SK-N-SH (cell line): Measurements from ENCODE around the gene NCLN. TPM values are rescaled to one million over a fixed set of nuclear protein-coding genes. Genes with fewer than 3 reads are reported as not detected.

Experiments used
- CTCF ChIA-PET: fragments of 300-600, 350-600 bp; formaldehyde crosslinking; extraction: SDS; loops from one replicate; lab custom pipeline; 2021; lab: Yijun Ruan, JAX
- POLR2A ChIA-PET: fragments of 350-600 bp; sonication (Branson Sonifier 250); formaldehyde crosslinking; extraction: SDS; loops from one replicate; lab custom pipeline; 2020; ENCODE audit warnings: antibody characterized with exemption, inconsistent platforms; lab: Yijun Ruan, JAX
- DNase-seq: peaks from one replicate; pipeline ENCODE4 v3.0.0; 2012
- H2AFZ ChIP-seq: fragments of 200-600 bp; sonication (generic); 2 replicates; pipeline ENCODE4 v1.8.1; 2016; ENCODE audit warnings: antibody characterized with exemption, mild to moderate bottlenecking, low read depth
- H3F3A ChIP-seq: fragments of 200-600 bp; sonication (generic); replicated peaks from 2 replicates; pipeline ENCODE3; 2016; ENCODE audit warnings: antibody characterized with exemption, mild to moderate bottlenecking; ENCODE audit not compliant: insufficient read depth
- H3K27ac ChIP-seq, 2 experiments: fragments of 200-500 bp in 1 of 2; fragments of 200-600 bp in 1 of 2; sonication (Bioruptor generic) in 1 of 2; sonication (generic), shearing (Covaris generic) in 1 of 2; 2 replicates each; pipeline versions ENCODE4 v1.5.1 to v1.6.1; 2014 to 2016; ENCODE audit warnings: low read depth in 2 of 2, inconsistent platforms in 1 of 2, low read length in 1 of 2, mild to moderate bottlenecking in 1 of 2, mixed read lengths in 1 of 2
- H3K27me3 ChIP-seq: fragments of 200-600 bp; sonication (generic), shearing (Covaris generic); 2 replicates; pipeline ENCODE4 v1.6.1; 2016; ENCODE audit warnings: mixed run types; ENCODE audit not compliant: insufficient read depth
- H3K36me3 ChIP-seq, 2 experiments: fragments of 200-500 bp in 1 of 2; fragments of 200-600 bp in 1 of 2; sonication (Bioruptor generic) in 1 of 2; sonication (generic) in 1 of 2; replicated peaks in 1 of 2; 2 replicates each; pipeline versions ENCODE3 to v1.5.1; 2014 to 2016; ENCODE audit warnings: low read length in 1 of 2, mild to moderate bottlenecking in 1 of 2; ENCODE audit not compliant: insufficient read depth in 2 of 2, control insufficient read depth in 1 of 2
- H3K4me1 ChIP-seq, 2 experiments: fragments of 200-500 bp in 1 of 2; fragments of 200-600 bp in 1 of 2; sonication (Bioruptor generic) in 1 of 2; sonication (generic), shearing (Covaris generic) in 1 of 2; 2 replicates each; pipeline versions ENCODE4 v1.5.1 to v1.6.1; 2014 to 2016; ENCODE audit warnings: low read depth in 1 of 2, low read length in 1 of 2, mixed run types in 1 of 2; ENCODE audit not compliant: insufficient read depth in 2 of 2, control insufficient read depth in 1 of 2
- H3K4me2 ChIP-seq: fragments of 200-600 bp; sonication (generic), shearing (Covaris generic); 2 replicates; pipeline ENCODE4 v1.6.1; 2017; ENCODE audit warnings: mixed run types
- H3K4me3 ChIP-seq, 2 experiments: fragments of 200-500 bp in 1 of 2; fragments of 200-600 bp in 1 of 2; sonication (Bioruptor generic) in 1 of 2; sonication (generic), shearing (Covaris generic) in 1 of 2; 2 replicates each; pipeline versions ENCODE4 v1.5.1 to v1.8.1; 2014 to 2016; ENCODE audit warnings: low read depth in 2 of 2, inconsistent platforms in 1 of 2, low read length in 1 of 2, mild to moderate bottlenecking in 1 of 2, mixed read lengths in 1 of 2, moderate library complexity in 1 of 2
- H3K79me2 ChIP-seq: fragments of 200-600 bp; sonication (generic); 2 replicates; pipeline ENCODE4 v1.8.1; 2017; ENCODE audit warnings: mild to moderate bottlenecking; ENCODE audit not compliant: insufficient read depth
- H3K9ac ChIP-seq: fragments of 200-600 bp; sonication (generic); 2 replicates; pipeline ENCODE4 v1.6.1; 2017; ENCODE audit warnings: mixed run types
- H3K9me2 ChIP-seq: fragments of 200-600 bp; sonication (generic); 2 replicates; pipeline ENCODE4 v1.6.1; 2017; ENCODE audit warnings: mixed run types
- H3K9me3 ChIP-seq: fragments of 200-600 bp; sonication (generic); 2 replicates; pipeline ENCODE4 v1.6.1; 2017; ENCODE audit warnings: mixed run types, mild to moderate bottlenecking, moderate library complexity
- H4K20me1 ChIP-seq: fragments of 200-600 bp; sonication (generic); 2 replicates; pipeline ENCODE4 v1.6.1; 2017; ENCODE audit warnings: mild to moderate bottlenecking, mixed run types; ENCODE audit not compliant: insufficient read depth
- CHD2 ChIP-seq: fragments of 150-350 bp; IDR thresholded peaks from 2 replicates; pipeline ENCODE4 v1.6.1; 2018; ENCODE audit warnings: low read length; ENCODE audit not compliant: partially characterized antibody
- ELF1 ChIP-seq: IDR thresholded peaks from 2 replicates; pipeline ENCODE4 v1.4.0; 2012
- EP300 ChIP-seq, 2 experiments: IDR thresholded peaks; 2 replicates each; pipeline versions ENCODE4 v1.4.0 to v1.6.1; 2012; ENCODE audit warnings: borderline replicate concordance in 1 of 2, low read depth in 1 of 2, low read length in 1 of 2
- FOSL2 ChIP-seq: IDR thresholded peaks from 2 replicates; pipeline ENCODE4 v1.4.0; 2012; ENCODE audit warnings: low read depth, mild to moderate bottlenecking, moderate library complexity, borderline replicate concordance
- FOXJ3 ChIP-seq: sonication (generic); formaldehyde crosslinking; IDR thresholded peaks from 2 replicates; pipeline ENCODE4 v1.5.1; 2020; ENCODE audit warnings: mild to moderate bottlenecking, missing genetic modification reagents
- GATA2 ChIP-seq: sonication (generic); formaldehyde crosslinking; IDR thresholded peaks from 2 replicates; pipeline ENCODE4 v1.5.0; 2020; ENCODE audit warnings: mild to moderate bottlenecking, missing genetic modification reagents
- MEF2A ChIP-seq: IDR thresholded peaks from 2 replicates; pipeline ENCODE4 v1.4.0; 2012; ENCODE audit warnings: low read depth, borderline replicate concordance
- MXI1 ChIP-seq: IDR thresholded peaks from 2 replicates; pipeline ENCODE4 v1.6.1; 2012; ENCODE audit warnings: mild to moderate bottlenecking, low read depth, low read length, improper control_type of control experiment
- NFIC ChIP-seq: IDR thresholded peaks from 2 replicates; pipeline ENCODE4 v1.4.0; 2012; ENCODE audit warnings: borderline replicate concordance
- POLR2AphosphoS5 ChIP-seq: IDR thresholded peaks from 2 replicates; pipeline ENCODE4 v1.6.1; 2012; ENCODE audit warnings: low read depth, low read length
- RAD21 ChIP-seq: IDR thresholded peaks from 2 replicates; pipeline ENCODE4 v1.6.1; 2012; ENCODE audit warnings: mild to moderate bottlenecking, low read length
- RFX5 ChIP-seq: IDR thresholded peaks from 2 replicates; pipeline ENCODE4 v1.6.1; 2012; ENCODE audit warnings: mild to moderate bottlenecking, improper control_type of control experiment, low read length
- RXRA ChIP-seq: IDR thresholded peaks from 2 replicates; pipeline ENCODE4 v1.4.0; 2012; ENCODE audit warnings: low read depth, mild to moderate bottlenecking, borderline replicate concordance
- SIN3A ChIP-seq: IDR thresholded peaks from 2 replicates; pipeline ENCODE4 v1.6.1; 2012; ENCODE audit warnings: low read depth, mild to moderate bottlenecking, low read length, moderate library complexity, borderline replicate concordance
- TAF1 ChIP-seq: IDR thresholded peaks from 2 replicates; pipeline ENCODE4 v1.6.1; 2012; ENCODE audit warnings: low read depth, mild to moderate bottlenecking, low read length, moderate library complexity, borderline replicate concordance
- TCF12 ChIP-seq: IDR thresholded peaks from 2 replicates; pipeline ENCODE4 v1.4.0; 2012
- TEAD4 ChIP-seq: IDR thresholded peaks from 2 replicates; pipeline ENCODE4 v1.4.0; 2012; ENCODE audit warnings: mild to moderate bottlenecking, borderline replicate concordance; ENCODE audit not compliant: insufficient read depth
- WGBS: methylation state at CpG from one replicate; pipeline ENCODE4 v1.1.6; 2017; ENCODE audit warnings: low lambda C conversion rate; 5-methylcytosine and 5-hydroxymethylcytosine counted together
- polyA plus RNA-seq, 3 experiments: library from polyadenylated mRNA; depleted of rRNA; stranded (reverse); fragments of >200 nt; gene quantifications; 2 replicates each; pipeline ENCODE4 v1.2.3, GENCODE V29; 2012
- TF ChIP-seq, protein P1 (sequence below): IDR thresholded peaks from 2 replicates; pipeline ENCODE4 v1.4.0; 2012; ENCODE audit warnings: low read depth, borderline replicate concordance
- TF ChIP-seq, protein P2 (sequence below): fragments of 200-600 bp; sonication (generic); IDR thresholded peaks from 2 replicates; pipeline ENCODE4 v1.6.1; 2017; ENCODE audit warnings: antibody characterized with exemption, mild to moderate bottlenecking, moderate library complexity
- TF ChIP-seq, protein P3 (sequence below): fragments of 150-350 bp; IDR thresholded peaks from 2 replicates; pipeline ENCODE4 v1.6.1; 2017; ENCODE audit warnings: antibody characterized with exemption, low read length, low read depth, borderline replicate concordance

Gene NCLN
- polyA plus RNA-seq, 1 of the 3 experiments (the other 2 are of a cell fraction), result 69.0 TPM

DNA sequence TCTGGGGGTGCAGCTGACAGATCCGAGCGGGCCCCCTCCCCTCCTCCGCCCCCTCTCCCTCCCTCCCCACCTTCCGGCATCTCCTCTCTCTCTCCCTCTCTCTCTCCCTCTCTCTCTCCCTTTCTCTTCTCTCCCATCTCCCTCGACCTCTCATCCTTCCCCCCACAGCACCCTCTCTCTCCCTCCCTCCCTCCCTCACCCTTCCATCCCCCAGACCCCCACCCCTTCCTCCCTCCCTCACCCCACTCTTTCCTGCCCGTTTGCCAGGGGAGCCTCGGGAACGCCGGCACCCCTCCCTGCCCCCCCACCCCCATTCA, 39.4 kb downstream of the NCLN start:
- 3% methylated on average over 9 of the region's 9 CpGs for WGBS
- peaks cover 0 to 3% of the 10 kb centered on the region in 2 experiments; a peak in 1 of 4 replicates for H3K4me1 ChIP-seq

DNA sequence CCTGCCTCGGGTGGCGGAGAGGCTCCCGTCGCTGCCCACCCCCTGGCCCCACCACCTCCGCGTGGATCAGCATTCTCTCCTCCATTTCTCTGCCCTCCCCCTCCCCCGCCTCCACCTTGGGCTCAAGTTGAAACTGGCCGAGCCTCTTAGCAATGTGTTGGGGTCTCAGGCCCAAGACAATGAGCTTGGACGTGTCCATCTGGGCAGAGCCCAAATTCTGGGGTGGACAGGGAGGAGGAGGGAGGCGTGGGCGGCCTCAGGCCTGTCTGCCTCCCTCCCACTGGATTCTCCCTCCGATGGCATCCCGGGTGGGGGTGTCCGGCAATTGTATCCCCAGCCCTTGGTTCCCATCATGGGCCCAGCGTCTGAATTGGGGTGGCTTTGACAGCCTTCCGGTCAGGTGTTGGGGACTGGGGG, 40.0 kb downstream of the NCLN start:
- Histone ChIP-seq H3K4me3 (peak overlapping the region in 1 of 2 experiments; percentile 15; a peak in 1 of 4 replicates), H3K79me2 (no peaks in the 10 kb centered on the region), H3K36me3 (no peaks in the 10 kb centered on the region), H4K20me1 (no peaks in the 10 kb centered on the region), H3K4me1 (peaks cover 0 to 3% of the 10 kb centered on the region in 2 experiments; a peak in 1 of 4 replicates), H3K4me2 (no peak overlapping the region), H3K9me3 (no peaks in the 10 kb centered on the region), H3F3A (no peaks in the 10 kb centered on the region), H3K9ac (no peak overlapping the region), H2AFZ (no peak overlapping the region), H3K27ac (no peak overlapping the region), H3K27me3 (no peaks in the 10 kb centered on the region), H3K9me2 (no peaks in the 10 kb centered on the region)
- 57% methylated on average over 9 of the region's 16 CpGs for WGBS
- CTCF ChIA-PET, result interaction anchor here (1.7 kb wide), 1 partner anchor 275 kb away, joined by 6 read pairs; no protein-coding TSS in a partner anchor
- POLR2A ChIA-PET, result no interaction called here
- TF ChIP-seq, protein P1, sequence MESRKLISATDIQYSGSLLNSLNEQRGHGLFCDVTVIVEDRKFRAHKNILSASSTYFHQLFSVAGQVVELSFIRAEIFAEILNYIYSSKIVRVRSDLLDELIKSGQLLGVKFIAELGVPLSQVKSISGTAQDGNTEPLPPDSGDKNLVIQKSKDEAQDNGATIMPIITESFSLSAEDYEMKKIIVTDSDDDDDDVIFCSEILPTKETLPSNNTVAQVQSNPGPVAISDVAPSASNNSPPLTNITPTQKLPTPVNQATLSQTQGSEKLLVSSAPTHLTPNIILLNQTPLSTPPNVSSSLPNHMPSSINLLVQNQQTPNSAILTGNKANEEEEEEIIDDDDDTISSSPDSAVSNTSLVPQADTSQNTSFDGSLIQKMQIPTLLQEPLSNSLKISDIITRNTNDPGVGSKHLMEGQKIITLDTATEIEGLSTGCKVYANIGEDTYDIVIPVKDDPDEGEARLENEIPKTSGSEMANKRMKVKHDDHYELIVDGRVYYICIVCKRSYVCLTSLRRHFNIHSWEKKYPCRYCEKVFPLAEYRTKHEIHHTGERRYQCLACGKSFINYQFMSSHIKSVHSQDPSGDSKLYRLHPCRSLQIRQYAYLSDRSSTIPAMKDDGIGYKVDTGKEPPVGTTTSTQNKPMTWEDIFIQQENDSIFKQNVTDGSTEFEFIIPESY, result no peak
- TF ChIP-seq, protein P2, sequence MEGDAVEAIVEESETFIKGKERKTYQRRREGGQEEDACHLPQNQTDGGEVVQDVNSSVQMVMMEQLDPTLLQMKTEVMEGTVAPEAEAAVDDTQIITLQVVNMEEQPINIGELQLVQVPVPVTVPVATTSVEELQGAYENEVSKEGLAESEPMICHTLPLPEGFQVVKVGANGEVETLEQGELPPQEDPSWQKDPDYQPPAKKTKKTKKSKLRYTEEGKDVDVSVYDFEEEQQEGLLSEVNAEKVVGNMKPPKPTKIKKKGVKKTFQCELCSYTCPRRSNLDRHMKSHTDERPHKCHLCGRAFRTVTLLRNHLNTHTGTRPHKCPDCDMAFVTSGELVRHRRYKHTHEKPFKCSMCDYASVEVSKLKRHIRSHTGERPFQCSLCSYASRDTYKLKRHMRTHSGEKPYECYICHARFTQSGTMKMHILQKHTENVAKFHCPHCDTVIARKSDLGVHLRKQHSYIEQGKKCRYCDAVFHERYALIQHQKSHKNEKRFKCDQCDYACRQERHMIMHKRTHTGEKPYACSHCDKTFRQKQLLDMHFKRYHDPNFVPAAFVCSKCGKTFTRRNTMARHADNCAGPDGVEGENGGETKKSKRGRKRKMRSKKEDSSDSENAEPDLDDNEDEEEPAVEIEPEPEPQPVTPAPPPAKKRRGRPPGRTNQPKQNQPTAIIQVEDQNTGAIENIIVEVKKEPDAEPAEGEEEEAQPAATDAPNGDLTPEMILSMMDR, result no peak
- no peak for TF ChIP-seq CHD2
- no peak for TF ChIP-seq POLR2AphosphoS5
- TF ChIP-seq FOSL2, result no peak
- no peak for TF ChIP-seq RAD21
- no peak for TF ChIP-seq GATA2 (CRISPR knock-in tag)
- TF ChIP-seq SIN3A, result no peak
- TF ChIP-seq FOXJ3 (CRISPR knock-in tag), result no peak
- no peak for TF ChIP-seq TEAD4
- no peak for TF ChIP-seq TCF12
- TF ChIP-seq NFIC, result no peak
- no peak for TF ChIP-seq MEF2A
- TF ChIP-seq MXI1, result no peak
- no peak for TF ChIP-seq RFX5
- TF ChIP-seq ELF1, result no peak
- TF ChIP-seq, protein P3, sequence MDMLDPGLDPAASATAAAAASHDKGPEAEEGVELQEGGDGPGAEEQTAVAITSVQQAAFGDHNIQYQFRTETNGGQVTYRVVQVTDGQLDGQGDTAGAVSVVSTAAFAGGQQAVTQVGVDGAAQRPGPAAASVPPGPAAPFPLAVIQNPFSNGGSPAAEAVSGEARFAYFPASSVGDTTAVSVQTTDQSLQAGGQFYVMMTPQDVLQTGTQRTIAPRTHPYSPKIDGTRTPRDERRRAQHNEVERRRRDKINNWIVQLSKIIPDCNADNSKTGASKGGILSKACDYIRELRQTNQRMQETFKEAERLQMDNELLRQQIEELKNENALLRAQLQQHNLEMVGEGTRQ, result no peak
- DNase-seq, result peak; percentile 56

More for the DNA sequence above, 39.4 kb downstream of the NCLN start:
- TF ChIP-seq FOXJ3 (CRISPR knock-in tag) (no peak), TAF1 (no peak), RXRA (no peak), MEF2A (no peak), EP300 (IDR thresholded peaks at IDR 0.05; ENCODE audit: borderline replicate concordance in 1 of 2, low read depth in 1 of 2, low read length in 1 of 2) (no peak), CHD2 (no peak)
- TF ChIP-seq, protein P1, result no peak
- peak; percentile 78 for DNase-seq
- no peaks in the 10 kb centered on the region for H3K79me2 ChIP-seq
- H3K36me3 ChIP-seq, result no peaks in the 10 kb centered on the region
- H3K27me3 ChIP-seq, result no peaks in the 10 kb centered on the region
- H4K20me1 ChIP-seq, result no peaks in the 10 kb centered on the region
- CTCF ChIA-PET, result interaction anchor here (0.6 to 2.2 kb wide), 16 partner anchors 9 to 274 kb away, joined by 3 to 12 read pairs (median 6); no protein-coding TSS in a partner anchor
- no peak overlapping the region for H2AFZ ChIP-seq
- no peak overlapping the region for H3K27ac ChIP-seq
- H3K4me3 ChIP-seq, result peak overlapping the region in 1 of 2 experiments; percentile 49; a peak in 1 of 4 replicates
- POLR2A ChIA-PET, result no interaction called here
- no peak overlapping the region for H3K4me2 ChIP-seq
- no peaks in the 10 kb centered on the region for H3K9me2 ChIP-seq
- H3F3A ChIP-seq, result no peaks in the 10 kb centered on the region
- H3K9me3 ChIP-seq, result no peaks in the 10 kb centered on the region
- H3K9ac ChIP-seq, result no peak overlapping the region
